Activated naive CD4-positive, alpha-beta T cell treated with anti-CD3 and anti-CD28 coated beads, Interleukin-2, amount 10 ng/mL, durations not matched to agents 7 days and 5 days (primary cell): ENCODE data around the gene ARHGEF2.
A peak's percentile ranks its signal among the peaks of the same experiment; 100 is the strongest.

ENCODE experiments used
- CTCF ChIA-PET: fragments of 350-600 bp; sonication (Branson Sonifier 250); formaldehyde crosslinking; loops from one replicate; lab custom pipeline; 2021; ENCODE audit warnings: antibody characterized with exemption; lab: Charles Lee
- DNase-seq: peaks from one replicate; pipeline ENCODE4 v3.0.0-alpha.2; 2020
- H3K27ac Mint-ChIP-seq: one replicate; pipeline ENCODE4 v1.8.0; 2021; ENCODE audit warnings: mild to moderate bottlenecking, moderate library complexity, mixed read lengths
- H3K27me3 Mint-ChIP-seq: one replicate; pipeline ENCODE4 v1.8.0; 2021; ENCODE audit warnings: mild to moderate bottlenecking, mixed read lengths
- H3K36me3 Mint-ChIP-seq: one replicate; pipeline ENCODE4 v1.8.0; 2021; ENCODE audit warnings: mixed read lengths
- H3K4me1 Mint-ChIP-seq: one replicate; pipeline ENCODE4 v1.8.0; 2021; ENCODE audit warnings: mixed read lengths
- H3K4me3 Mint-ChIP-seq: one replicate; pipeline ENCODE4 v1.8.0; 2021; ENCODE audit warnings: mild to moderate bottlenecking, moderate library complexity, mixed read lengths
- H3K9me3 Mint-ChIP-seq: one replicate; pipeline ENCODE4 v1.8.0; 2021; ENCODE audit warnings: mixed read lengths

ARHGEF2 gene

GRCh38 chr1:155973723-155974122 lies 4.6 kb downstream of the ARHGEF2 start:
- no peak for DNase-seq
- Mint-ChIP-seq H3K4me1 (peaks cover 73% of the 10 kb centered on the region), H3K9me3 (no peaks in the 10 kb centered on the region), H3K36me3 (peaks cover 66% of the 10 kb centered on the region), H3K27me3 (no peaks in the 10 kb centered on the region), H3K27ac (no peak overlapping the region), H3K4me3 (peak overlapping the region; percentile 100)
- CTCF ChIA-PET, result interaction anchor here (0.8 to 12.7 kb wide), 4 partner anchors 9 to 35 kb away, joined by 3 to 98 read pairs (median 22); partner anchors contain the start of gene RXFP4

GRCh38 chr1:155971910-155972809 lies 6.2 kb downstream of the ARHGEF2 start:
- Mint-ChIP-seq H3K36me3 (peaks cover 76% of the 10 kb centered on the region), H3K27me3 (no peaks in the 10 kb centered on the region), H3K4me3 (no peak overlapping the region), H3K9me3 (no peaks in the 10 kb centered on the region), H3K4me1 (peaks cover 88% of the 10 kb centered on the region), H3K27ac (peak overlapping the region; percentile 72)
- DNase-seq, result no peak
- CTCF ChIA-PET, result no interaction called here

- DNase-seq, result no peak
- Mint-ChIP-seq H3K27ac (peak overlapping the region; percentile 77), H3K4me3 (peak overlapping the region; percentile 55), H3K4me1 (peaks cover 97% of the 10 kb centered on the region), H3K27me3 (no peaks in the 10 kb centered on the region), H3K9me3 (no peaks in the 10 kb centered on the region), H3K36me3 (peaks cover 75% of the 10 kb centered on the region)
- CTCF ChIA-PET, result interaction anchor here (0.8 to 0.9 kb wide), 2 partner anchors 10 to 13 kb away, joined by 3 read pairs; no protein-coding TSS in a partner anchor
Measured at GRCh38 chr1:155970531-155971167, 7.7 kb downstream of the ARHGEF2 start.

GRCh38 chr1:155969377-155969791 lies 9.0 kb downstream of the ARHGEF2 start:
- no peak for DNase-seq
- peaks cover 73% of the 10 kb centered on the region for H3K36me3 Mint-ChIP-seq
- H3K27me3 Mint-ChIP-seq, result no peaks in the 10 kb centered on the region
- peaks cover 89% of the 10 kb centered on the region for H3K4me1 Mint-ChIP-seq
- H3K4me3 Mint-ChIP-seq, result no peak overlapping the region
- H3K9me3 Mint-ChIP-seq, result no peaks in the 10 kb centered on the region
- H3K27ac Mint-ChIP-seq, result peak overlapping the region; percentile 77
- CTCF ChIA-PET, result interaction anchor here (1.0 to 3.2 kb wide), 2 partner anchors 9 to 20 kb away, joined by 3 to 22 read pairs; partner anchors contain the start of gene ARHGEF2

GRCh38 chr1:155968670-155969069 lies 9.7 kb downstream of the ARHGEF2 start:
- H3K9me3 Mint-ChIP-seq, result no peaks in the 10 kb centered on the region
- H3K36me3 Mint-ChIP-seq, result peaks cover 73% of the 10 kb centered on the region
- peak overlapping the region; percentile 19 for H3K4me3 Mint-ChIP-seq
- CTCF ChIA-PET, result interaction anchor here (1.0 to 3.2 kb wide), 4 partner anchors 9 to 31 kb away, joined by 3 to 22 read pairs (median 10); partner anchors contain the start of gene ARHGEF2
- peak overlapping the region; percentile 89 for H3K27ac Mint-ChIP-seq
- peaks cover 83% of the 10 kb centered on the region for H3K4me1 Mint-ChIP-seq
- no peak for DNase-seq
- no peaks in the 10 kb centered on the region for H3K27me3 Mint-ChIP-seq

GRCh38 chr1:155968051-155968400 lies 10.3 kb downstream of the ARHGEF2 start:
- H3K4me1 Mint-ChIP-seq, result peaks cover 77% of the 10 kb centered on the region

GRCh38 chr1:155967341-155968050 lies 10.9 kb downstream of the ARHGEF2 start:
- Mint-ChIP-seq H3K27me3 (no peaks in the 10 kb centered on the region), H3K36me3 (peaks cover 68% of the 10 kb centered on the region), H3K4me3 (peak overlapping the region; percentile 63), H3K27ac (peak overlapping the region; percentile 89), H3K9me3 (no peaks in the 10 kb centered on the region), H3K4me1 (peaks cover 77% of the 10 kb centered on the region)
- peak; percentile 60 for DNase-seq
- CTCF ChIA-PET, result interaction anchor here (1.0 to 3.2 kb wide), 9 partner anchors 7 to 30 kb away, joined by 3 to 22 read pairs (median 3); partner anchors contain the start of gene ARHGEF2

More at GRCh38 chr1:155968051-155968400, 10.3 kb downstream of the ARHGEF2 start:
- CTCF ChIA-PET, result interaction anchor here (1.0 to 3.2 kb wide), 6 partner anchors 9 to 30 kb away, joined by 3 to 22 read pairs (median 3); partner anchors contain the start of gene ARHGEF2
- Mint-ChIP-seq H3K36me3 (peaks cover 68% of the 10 kb centered on the region), H3K4me3 (peak overlapping the region; percentile 63), H3K27me3 (no peaks in the 10 kb centered on the region), H3K9me3 (no peaks in the 10 kb centered on the region), H3K27ac (peak overlapping the region; percentile 89)
- no peak for DNase-seq

- DNase-seq, result no peak
- CTCF ChIA-PET, result interaction anchor here (1.0 to 3.2 kb wide), 8 partner anchors 8 to 29 kb away, joined by 3 to 22 read pairs (median 4); partner anchors contain the start of gene ARHGEF2
- no peaks in the 10 kb centered on the region for H3K9me3 Mint-ChIP-seq
- no peaks in the 10 kb centered on the region for H3K27me3 Mint-ChIP-seq
- peak overlapping the region; percentile 40 for H3K4me3 Mint-ChIP-seq
- peaks cover 70% of the 10 kb centered on the region for H3K36me3 Mint-ChIP-seq
- peak overlapping the region; percentile 89 for H3K27ac Mint-ChIP-seq
- peaks cover 77% of the 10 kb centered on the region for H3K4me1 Mint-ChIP-seq
Measured at GRCh38 chr1:155966750-155967149, 11.6 kb downstream of the ARHGEF2 start.

GRCh38 chr1:155966135-155966534 lies 12.2 kb downstream of the ARHGEF2 start:
- CTCF ChIA-PET, result interaction anchor here (1.0 to 1.6 kb wide), 6 partner anchors 9 to 46 kb away, joined by 3 to 5 read pairs (median 4); partner anchors contain the start of gene ARHGEF2
- Mint-ChIP-seq H3K27me3 (no peaks in the 10 kb centered on the region), H3K36me3 (peaks cover 75% of the 10 kb centered on the region), H3K4me1 (peaks cover 75% of the 10 kb centered on the region), H3K27ac (peak overlapping the region; percentile 89), H3K4me3 (no peak overlapping the region), H3K9me3 (no peaks in the 10 kb centered on the region)
- no peak for DNase-seq

- no peaks in the 10 kb centered on the region for H3K9me3 Mint-ChIP-seq
- CTCF ChIA-PET, result no interaction called here
- peak overlapping the region; percentile 43 for H3K27ac Mint-ChIP-seq
- no peak for DNase-seq
- H3K4me1 Mint-ChIP-seq, result peaks cover 65% of the 10 kb centered on the region
- H3K27me3 Mint-ChIP-seq, result no peaks in the 10 kb centered on the region
- no peak overlapping the region for H3K4me3 Mint-ChIP-seq
- peaks cover 78% of the 10 kb centered on the region for H3K36me3 Mint-ChIP-seq
Measured at GRCh38 chr1:155964193-155964592, 14.2 kb downstream of the ARHGEF2 start.

- H3K9me3 Mint-ChIP-seq, result no peaks in the 10 kb centered on the region
- H3K27ac Mint-ChIP-seq, result no peak overlapping the region
- DNase-seq, result no peak
- H3K36me3 Mint-ChIP-seq, result peaks cover 70% of the 10 kb centered on the region
- H3K4me1 Mint-ChIP-seq, result peaks cover 50% of the 10 kb centered on the region
- H3K27me3 Mint-ChIP-seq, result no peaks in the 10 kb centered on the region
- CTCF ChIA-PET, result interaction anchor here (0.6 to 1.3 kb wide), 5 partner anchors 13 to 111 kb away, joined by 3 to 4 read pairs (median 3); partner anchors contain the start of gene ARHGEF2
- no peak overlapping the region for H3K4me3 Mint-ChIP-seq
Measured at GRCh38 chr1:155962599-155963211, 15.6 kb downstream of the ARHGEF2 start.

GRCh38 chr1:155961937-155962336 lies 16.4 kb downstream of the ARHGEF2 start:
- Mint-ChIP-seq H3K4me3 (no peak overlapping the region), H3K9me3 (no peaks in the 10 kb centered on the region), H3K27ac (peak overlapping the region; percentile 60), H3K4me1 (peaks cover 42% of the 10 kb centered on the region), H3K27me3 (no peaks in the 10 kb centered on the region), H3K36me3 (peaks cover 73% of the 10 kb centered on the region)
- no peak for DNase-seq
- CTCF ChIA-PET, result interaction anchor here (0.6 to 1.5 kb wide), 4 partner anchors 14 to 110 kb away, joined by 3 to 5 read pairs (median 4); partner anchors contain the start of gene ARHGEF2
